ENCODE results near the gene ST8SIA1. TPM values are rescaled to one million over a fixed set of nuclear protein-coding genes. Genes with fewer than 3 reads are reported as not detected.

Gene ST8SIA1
- polyA plus RNA-seq, 1 donor from 2014 or later = 22.5 TPM

DNA sequence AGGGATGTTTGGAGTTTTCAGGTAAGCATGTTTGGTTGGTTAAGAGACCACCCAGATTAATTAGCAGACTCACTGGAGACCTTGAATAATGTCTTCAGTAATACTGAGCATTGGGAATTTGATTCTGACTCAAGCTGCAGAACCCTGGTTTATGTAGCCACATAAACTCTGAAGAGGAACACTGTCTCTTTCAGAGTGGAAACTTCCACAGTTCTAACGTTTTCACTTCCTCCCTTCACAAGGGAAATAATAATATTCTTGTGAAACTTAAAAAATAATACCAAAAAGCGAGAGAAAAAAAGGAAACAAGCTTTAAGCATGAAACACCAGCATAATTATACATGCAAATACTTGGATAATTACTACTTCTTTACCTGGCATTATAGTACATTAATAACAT, 40.0 kb upstream of the ST8SIA1 start:
- H3K9me2 ChIP-seq (ENCODE audit: insufficient read depth, low read length) = no peaks in the 10 kb centered on the region
- no peaks in the 10 kb centered on the region for H3F3A ChIP-seq (ENCODE audit: insufficient read depth, low read length, poor library complexity, severe bottlenecking)

DNA sequence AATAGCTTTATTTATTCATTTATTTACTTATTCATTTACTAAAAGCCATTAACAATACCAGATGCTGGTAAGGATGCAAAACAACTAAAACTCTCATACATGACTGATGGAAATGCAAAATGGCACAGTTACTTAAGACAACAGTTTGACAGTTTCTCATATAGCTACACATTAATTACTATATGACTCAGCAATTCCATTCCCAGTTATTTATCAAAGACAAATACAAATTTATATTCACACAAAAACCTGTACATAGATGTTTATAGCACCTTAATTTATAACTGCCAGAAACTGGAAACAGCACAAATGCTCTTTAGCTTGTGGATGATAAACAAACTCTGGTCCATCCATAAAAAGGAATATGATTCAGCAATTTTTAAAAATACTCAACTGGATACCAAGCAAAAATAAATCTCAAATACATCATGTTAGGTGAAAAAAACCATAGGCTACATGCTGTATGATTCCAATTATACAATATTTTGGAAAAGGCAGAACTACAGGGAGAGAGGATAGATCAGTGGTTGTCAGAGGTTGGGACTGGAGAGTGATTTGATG, 37.9 kb upstream of the ST8SIA1 start:
- no peak overlapping the region for H2AFZ ChIP-seq (ENCODE audit: low read depth, low read length)
- H3K9me2 ChIP-seq (ENCODE audit: insufficient read depth, low read length) = no peaks in the 10 kb centered on the region
- H3K27me3 ChIP-seq (ENCODE audit: insufficient read depth, low read depth, low read length) = no peaks in the 10 kb centered on the region
- no peaks in the 10 kb centered on the region for H3K36me3 ChIP-seq (ENCODE audit: insufficient read depth, low read length)
- H3K4me2 ChIP-seq (ENCODE audit: low read length) = no peak overlapping the region
- H3K79me2 ChIP-seq (replicated peaks; ENCODE audit: insufficient read depth, low read length) = no peaks in the 10 kb centered on the region
- H3K9me3 ChIP-seq (ENCODE audit: low read length) = no peaks in the 10 kb centered on the region
- no peak overlapping the region for H3K27ac ChIP-seq (ENCODE audit: low read length)
- no peaks in the 10 kb centered on the region for H3F3A ChIP-seq (ENCODE audit: insufficient read depth, low read length, poor library complexity, severe bottlenecking)
- no peaks in the 10 kb centered on the region for H4K20me1 ChIP-seq (ENCODE audit: insufficient read depth)
- no peak overlapping the region for H3K9ac ChIP-seq (ENCODE audit: low read length)
- no peak overlapping the region for H3K4me3 ChIP-seq (ENCODE audit: low read length)
- TF ChIP-seq, protein P1, sequence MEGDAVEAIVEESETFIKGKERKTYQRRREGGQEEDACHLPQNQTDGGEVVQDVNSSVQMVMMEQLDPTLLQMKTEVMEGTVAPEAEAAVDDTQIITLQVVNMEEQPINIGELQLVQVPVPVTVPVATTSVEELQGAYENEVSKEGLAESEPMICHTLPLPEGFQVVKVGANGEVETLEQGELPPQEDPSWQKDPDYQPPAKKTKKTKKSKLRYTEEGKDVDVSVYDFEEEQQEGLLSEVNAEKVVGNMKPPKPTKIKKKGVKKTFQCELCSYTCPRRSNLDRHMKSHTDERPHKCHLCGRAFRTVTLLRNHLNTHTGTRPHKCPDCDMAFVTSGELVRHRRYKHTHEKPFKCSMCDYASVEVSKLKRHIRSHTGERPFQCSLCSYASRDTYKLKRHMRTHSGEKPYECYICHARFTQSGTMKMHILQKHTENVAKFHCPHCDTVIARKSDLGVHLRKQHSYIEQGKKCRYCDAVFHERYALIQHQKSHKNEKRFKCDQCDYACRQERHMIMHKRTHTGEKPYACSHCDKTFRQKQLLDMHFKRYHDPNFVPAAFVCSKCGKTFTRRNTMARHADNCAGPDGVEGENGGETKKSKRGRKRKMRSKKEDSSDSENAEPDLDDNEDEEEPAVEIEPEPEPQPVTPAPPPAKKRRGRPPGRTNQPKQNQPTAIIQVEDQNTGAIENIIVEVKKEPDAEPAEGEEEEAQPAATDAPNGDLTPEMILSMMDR (IDR thresholded peaks at IDR 0.05; ENCODE audit: poor library complexity, severe bottlenecking) = no peak
- TF ChIP-seq SMC3 (conservative IDR thresholded peaks at IDR 0.05; ENCODE audit: poor library complexity) (no peak), REST (IDR thresholded peaks at IDR 0.05; ENCODE audit: borderline replicate concordance) (no peak), EP300 (conservative IDR thresholded peaks at IDR 0.05; ENCODE audit: poor library complexity, severe bottlenecking) (no peak), POLR2AphosphoS5 (IDR thresholded peaks at IDR 0.05) (no peak), MXI1 (conservative IDR thresholded peaks at IDR 0.05; ENCODE audit: poor library complexity, severe bottlenecking) (no peak), TAF1 (IDR thresholded peaks at IDR 0.05; ENCODE audit: low read depth) (no peak), EZH2 (IDR thresholded peaks at IDR 0.05; ENCODE audit: borderline replicate concordance, insufficient read depth, low read length, poor library complexity, severe bottlenecking) (no peak)

More for the DNA sequence above, 40.0 kb upstream of the ST8SIA1 start:
- Histone ChIP-seq H3K27me3 (ENCODE audit: insufficient read depth, low read depth, low read length) (no peaks in the 10 kb centered on the region), H3K9me3 (ENCODE audit: low read length) (no peaks in the 10 kb centered on the region), H3K27ac (ENCODE audit: low read length) (no peak overlapping the region), H3K9ac (ENCODE audit: low read length) (no peak overlapping the region), H4K20me1 (ENCODE audit: insufficient read depth) (no peaks in the 10 kb centered on the region), H3K79me2 (replicated peaks; ENCODE audit: insufficient read depth, low read length) (no peaks in the 10 kb centered on the region), H3K4me3 (ENCODE audit: low read length) (no peak overlapping the region), H3K4me2 (ENCODE audit: low read length) (no peak overlapping the region), H2AFZ (ENCODE audit: low read depth, low read length) (no peak overlapping the region), H3K36me3 (ENCODE audit: insufficient read depth, low read length) (no peaks in the 10 kb centered on the region)
- no peak for TF ChIP-seq REST (IDR thresholded peaks at IDR 0.05; ENCODE audit: borderline replicate concordance)
- TF ChIP-seq, protein P1 (IDR thresholded peaks at IDR 0.05; ENCODE audit: poor library complexity, severe bottlenecking) = no peak
- TF ChIP-seq MXI1 (conservative IDR thresholded peaks at IDR 0.05; ENCODE audit: poor library complexity, severe bottlenecking) = no peak
- no peak for TF ChIP-seq EZH2 (IDR thresholded peaks at IDR 0.05; ENCODE audit: borderline replicate concordance, insufficient read depth, low read length, poor library complexity, severe bottlenecking)
- TF ChIP-seq SMC3 (conservative IDR thresholded peaks at IDR 0.05; ENCODE audit: poor library complexity) = no peak
- TF ChIP-seq TAF1 (IDR thresholded peaks at IDR 0.05; ENCODE audit: low read depth) = no peak
- TF ChIP-seq EP300 (conservative IDR thresholded peaks at IDR 0.05; ENCODE audit: poor library complexity, severe bottlenecking) = no peak
- TF ChIP-seq RAD21 (conservative IDR thresholded peaks at IDR 0.05) = no peak
- TF ChIP-seq POLR2AphosphoS5 (IDR thresholded peaks at IDR 0.05) = no peak

Data from neural cell (in vitro differentiated cells).